Eye (tissue), 1 donor: ENCODE measurements around the gene KCNJ1.

Experiments
- DNase-seq: peaks from one replicate; pipeline ENCODE4 v3.0.0-alpha.2; 2015

KCNJ1 gene

GRCh38 chr11:128881221-128881620 lies 14.1 kb upstream of the KCNJ1 start:
- no peak for DNase-seq

- no peak for DNase-seq
These were observed 12.7 kb upstream of the KCNJ1 start for GRCh38 chr11:128879817-128880216.

GRCh38 chr11:128878455-128878854 lies 11.4 kb upstream of the KCNJ1 start:
- DNase-seq = no peak

DNA sequence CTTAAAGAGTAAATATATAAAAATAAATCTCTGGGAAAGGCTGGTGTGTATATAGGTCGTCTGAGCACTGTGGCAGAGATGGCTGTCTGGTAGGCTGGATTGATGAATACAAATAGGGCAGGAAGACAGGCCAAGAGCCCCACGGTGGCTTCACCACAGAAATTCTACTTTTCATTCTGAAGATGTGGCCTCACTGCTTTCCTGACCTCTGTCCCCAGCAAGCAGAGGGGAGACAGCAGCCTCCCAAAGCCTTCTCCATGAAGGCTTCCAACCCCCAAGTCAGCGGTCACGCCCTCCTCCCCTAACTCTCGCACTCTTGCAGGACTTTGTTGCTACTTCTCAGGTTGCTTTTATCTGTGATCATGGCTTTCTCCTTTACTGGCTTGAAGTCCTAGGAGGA lies 10.6 kb upstream of the KCNJ1 start:
- DNase-seq = no peak

GRCh38 chr11:128876133-128876650 lies 9.1 kb upstream of the KCNJ1 start:
- no peak for DNase-seq

DNA sequence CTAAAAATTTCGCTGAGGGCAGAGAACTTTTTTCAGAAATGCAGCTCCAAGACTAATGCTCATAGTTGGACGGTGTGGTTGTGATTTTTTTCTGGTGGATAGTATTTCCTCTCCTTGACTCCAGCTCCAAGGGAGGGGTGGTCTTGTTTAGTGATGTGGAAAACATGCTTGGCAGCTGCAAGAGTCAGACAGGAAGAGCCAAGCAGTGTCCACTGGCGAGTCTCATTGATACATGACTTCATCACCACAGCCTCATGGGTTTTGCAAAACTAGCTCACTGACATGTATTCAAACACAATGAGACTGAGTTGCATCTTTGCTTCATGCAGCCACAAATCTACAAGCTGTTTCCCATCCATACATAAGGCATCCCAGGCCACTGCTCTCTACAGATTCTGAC lies 7.3 kb upstream of the KCNJ1 start:
- DNase-seq = peak; percentile 63

DNA sequence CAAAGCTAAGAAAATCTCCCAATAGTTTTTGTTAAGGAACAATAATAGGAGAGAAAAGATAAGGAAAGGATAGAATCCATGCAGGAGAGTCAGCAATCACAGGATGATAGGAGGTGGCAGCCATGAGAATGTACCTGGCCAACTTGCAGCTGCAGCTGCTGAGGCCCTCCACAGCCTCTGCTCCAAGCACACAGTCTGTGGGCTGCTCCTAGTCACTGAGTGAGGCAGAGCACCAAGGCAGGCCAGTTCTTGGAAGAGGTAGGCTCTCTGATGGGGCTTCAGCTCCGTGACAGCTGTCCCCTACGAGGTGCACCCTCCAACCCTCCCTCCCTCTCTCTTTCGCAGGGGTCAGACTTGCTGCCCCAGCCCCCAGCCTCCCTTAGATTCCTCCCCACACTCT lies 5.5 kb upstream of the KCNJ1 start:
- no peak for DNase-seq

DNA sequence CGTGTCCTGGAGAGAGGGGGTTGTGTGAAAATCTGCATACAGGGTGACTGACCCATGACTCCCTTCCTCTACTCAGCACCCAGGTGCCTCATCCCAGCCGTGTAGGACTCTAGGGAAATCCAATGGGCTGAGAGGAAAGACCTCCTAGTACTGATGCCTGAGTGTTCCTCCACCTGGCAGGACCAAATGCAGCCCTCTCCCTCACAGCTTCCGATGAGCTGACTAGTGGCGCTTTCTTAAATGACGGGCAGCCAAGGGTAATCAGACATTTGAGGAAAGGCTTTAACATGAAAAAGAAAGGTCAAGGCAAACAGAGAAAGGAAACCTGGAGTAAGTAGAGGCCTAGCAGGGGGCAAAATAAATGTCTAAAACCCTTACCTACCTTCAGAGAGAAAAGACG lies 5.0 kb upstream of the KCNJ1 start:
- DNase-seq = no peak

GRCh38 chr11:128871168-128871610 lies 4.1 kb upstream of the KCNJ1 start:
- DNase-seq = no peak

GRCh38 chr11:128868841-128869671 lies 2.0 kb upstream of the KCNJ1 start:
- DNase-seq = no peak

DNA sequence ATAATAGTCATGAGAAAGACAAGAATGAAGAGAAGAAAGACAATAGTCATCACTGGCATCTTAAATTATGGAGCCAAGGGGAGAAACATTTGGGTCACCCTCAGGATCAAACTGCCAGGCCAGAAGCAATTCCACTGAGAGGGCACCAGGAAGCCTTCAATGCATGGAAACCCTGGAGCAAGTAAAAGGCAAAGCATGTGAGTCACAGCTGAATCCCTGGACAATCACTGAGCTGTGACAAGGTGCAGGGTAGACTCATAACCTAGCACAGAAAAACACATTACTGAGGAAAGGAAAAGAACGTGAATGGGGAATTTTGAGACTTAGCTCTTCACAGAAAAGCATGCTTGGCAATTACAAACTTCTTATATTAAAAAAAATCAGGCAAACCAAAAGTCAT lies 1.6 kb downstream of the KCNJ1 start:
- no peak for DNase-seq

- peak; percentile 33 for DNase-seq
These were observed 4.0 kb downstream of the KCNJ1 start for GRCh38 chr11:128862908-128863660.

DNA sequence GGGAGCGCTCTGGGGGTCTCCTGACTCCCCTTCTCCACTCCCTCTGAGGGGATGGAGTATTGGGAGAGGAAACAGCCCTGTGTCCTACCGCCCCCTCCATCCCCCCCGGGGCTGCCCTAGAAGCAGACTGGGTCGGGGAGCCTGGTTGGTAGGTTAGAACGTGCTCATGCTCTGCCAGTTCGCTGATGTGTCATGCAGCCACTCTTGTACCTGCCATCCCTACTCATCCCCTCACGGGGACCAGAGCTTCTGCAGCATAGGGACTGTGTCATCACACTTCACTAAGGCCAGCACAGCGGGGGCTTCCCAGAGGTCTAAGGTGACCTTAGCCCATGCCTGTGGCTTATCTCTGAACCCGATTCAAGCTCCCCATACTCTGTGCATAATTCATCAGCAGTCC lies 4.7 kb downstream of the KCNJ1 start:
- no peak for DNase-seq

GRCh38 chr11:128860571-128861361 lies 6.3 kb downstream of the KCNJ1 start:
- no peak for DNase-seq

GRCh38 chr11:128859563-128860441 lies 7.3 kb downstream of the KCNJ1 start:
- DNase-seq = peak; percentile 77

GRCh38 chr11:128857341-128857740 lies 9.8 kb downstream of the KCNJ1 start:
- DNase-seq = no peak

DNA sequence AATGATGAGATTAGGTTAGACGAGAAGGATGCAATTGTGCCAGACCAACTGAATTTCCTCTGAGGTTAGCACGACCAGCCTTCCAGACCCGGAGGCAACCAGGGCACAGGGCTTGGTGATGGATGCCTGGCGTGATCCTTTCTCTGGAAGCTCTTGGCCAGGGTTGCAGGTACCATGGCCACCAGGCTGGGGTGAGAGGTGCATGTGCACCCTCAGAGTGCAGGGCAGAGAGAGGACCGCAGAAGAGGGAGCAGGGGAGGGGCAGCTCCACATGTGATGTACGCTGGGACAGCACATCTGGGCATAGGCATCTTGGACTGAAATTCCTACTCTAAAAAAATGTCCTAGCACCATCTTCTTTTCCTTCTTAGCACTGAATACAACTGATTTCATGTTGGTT lies 10.9 kb downstream of the KCNJ1 start:
- no peak for DNase-seq

DNA sequence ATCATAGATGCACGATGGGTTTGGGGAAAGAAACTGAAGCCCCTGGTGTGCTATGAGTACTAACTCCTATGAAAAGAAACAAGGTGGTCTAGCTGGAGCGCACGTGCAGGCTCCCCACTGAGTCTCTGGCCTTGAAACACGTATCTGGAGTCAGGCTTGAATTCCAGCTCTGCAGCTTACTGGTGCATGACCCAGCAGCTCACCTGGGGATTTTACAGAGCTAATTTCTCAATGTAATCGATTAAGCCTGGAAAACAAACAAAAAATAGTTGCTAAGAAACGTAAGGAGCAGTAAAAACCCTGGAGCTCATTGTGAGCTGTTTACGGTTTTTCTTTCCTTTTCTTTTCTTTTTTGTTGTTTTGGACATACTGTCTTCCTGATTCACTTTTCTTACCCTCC lies 12.3 kb downstream of the KCNJ1 start:
- DNase-seq = no peak

GRCh38 chr11:128853559-128853958 lies 13.5 kb downstream of the KCNJ1 start:
- DNase-seq = no peak

GRCh38 chr11:128852327-128853023 lies 14.6 kb downstream of the KCNJ1 start:
- no peak for DNase-seq

- peak; percentile 55 for DNase-seq
These were observed 18.2 kb downstream of the KCNJ1 start for GRCh38 chr11:128848815-128849455.
